PC-9 (cell line): Measurements from ENCODE around the gene DUSP16. TPM values are rescaled to one million over a fixed set of nuclear protein-coding genes. Genes with fewer than 3 reads are reported as not detected.

Experiments used
- BruUV-seq: library from RNA; stranded (reverse); fragments of 400-500 nt; replicated peaks from 2 replicates; lab custom pipeline; 2021; lab: Mats Ljungman, UMichigan
- CTCF ChIA-PET: fragments of 300-600 bp; sonication (Branson Sonifier 250); formaldehyde crosslinking; loops from one replicate; lab custom pipeline; 2022; ENCODE audit warnings: antibody characterized with exemption; lab: Charles Lee
- POLR2A ChIA-PET: fragments of 300-600 bp; sonication (Branson Sonifier 250); formaldehyde crosslinking; loops from one replicate; lab custom pipeline; 2022; ENCODE audit warnings: antibody characterized with exemption; ENCODE audit not compliant: unreplicated experiment; lab: Charles Lee
- DNase-seq, 2 experiments: peaks; one replicate each; pipeline versions ENCODE4 v3.0.0 to v3.0.0-alpha.2; 2015 to 2022; ENCODE audit warnings: mixed read lengths in 1 of 2
- H2AFZ ChIP-seq: fragments of 200-600 bp; sonication (generic); 2 replicates; pipeline ENCODE4 v1.8.1; 2017; ENCODE audit warnings: antibody characterized with exemption
- H3F3A ChIP-seq: fragments of 200-600 bp; sonication (generic); 2 replicates; pipeline ENCODE4 v1.8.1; 2017; ENCODE audit warnings: antibody characterized with exemption, mild to moderate bottlenecking, low read depth; ENCODE audit not compliant: insufficient read depth
- H3K27ac ChIP-seq: fragments of 200-600 bp; sonication (generic); 2 replicates; pipeline ENCODE4 v1.6.1; 2016; ENCODE audit warnings: mixed run types
- H3K27me3 ChIP-seq: fragments of 200-600 bp; sonication (generic); 2 replicates; pipeline ENCODE4 v1.6.1; 2016; ENCODE audit warnings: low read depth, mixed run types; ENCODE audit not compliant: insufficient read depth
- H3K36me3 ChIP-seq: fragments of 200-600 bp; sonication (generic); 2 replicates; pipeline ENCODE4 v1.6.1; 2016; ENCODE audit warnings: low read depth, mixed run types
- H3K4me1 ChIP-seq: fragments of 200-600 bp; sonication (generic); replicated peaks from 2 replicates; pipeline ENCODE4 v1.6.1; 2016; ENCODE audit warnings: mixed run types; ENCODE audit not compliant: insufficient read depth
- H3K4me2 ChIP-seq: fragments of 200-600 bp; sonication (generic); 2 replicates; pipeline ENCODE4 v1.6.1; 2017; ENCODE audit warnings: mixed run types
- H3K4me3 ChIP-seq: fragments of 200-600 bp; sonication (generic); 2 replicates; pipeline ENCODE4 v1.6.1; 2016; ENCODE audit warnings: mixed run types
- H3K79me2 ChIP-seq: fragments of 200-600 bp; sonication (generic); 2 replicates; pipeline ENCODE4 v1.6.1; 2017; ENCODE audit warnings: low read depth, mixed run types
- H3K9me2 ChIP-seq: fragments of 200-600 bp; sonication (generic); 2 replicates; pipeline ENCODE4 v1.8.1; 2017; ENCODE audit warnings: mild to moderate bottlenecking; ENCODE audit not compliant: insufficient read depth
- H3K9me3 ChIP-seq: fragments of 200-600 bp; sonication (generic); 2 replicates; pipeline ENCODE4 v1.8.1; 2016; ENCODE audit warnings: low read depth; ENCODE audit not compliant: insufficient read depth
- H4K20me1 ChIP-seq: fragments of 200-600 bp; sonication (generic); 2 replicates; pipeline ENCODE4 v1.8.1; 2017; ENCODE audit not compliant: insufficient read depth
- CTCF ChIP-seq: fragments of 200-600 bp; sonication (generic); conservative IDR thresholded peaks from 2 replicates; pipeline ENCODE4 v1.6.1; 2017; ENCODE audit warnings: mixed run types, antibody characterized with exemption, mild to moderate bottlenecking, moderate library complexity
- EZH2 ChIP-seq: fragments of 200-600 bp; sonication (generic); IDR thresholded peaks from 2 replicates; pipeline ENCODE4 v1.8.0; 2017; ENCODE audit warnings: antibody characterized with exemption, low read depth
- intact Hi-C: fragments of 100-400 bp; cut with micrococcal nuclease; formaldehyde crosslinking; loops from one replicate; pipeline ENCODE4 v1.10.0; 2022; ENCODE audit not compliant: unreplicated experiment
- total RNA-seq: library from RNA; stranded (reverse); gene quantifications from 2 replicates; pipeline ENCODE4 v1.2.3, GENCODE V29; 2021

Gene DUSP16
- total RNA-seq, 1 experiment from 2014 or later: 24.8 TPM

- Histone ChIP-seq H3K4me2 (no peak overlapping the region), H2AFZ (no peak overlapping the region), H3K4me3 (no peak overlapping the region), H4K20me1 (no peaks in the 10 kb centered on the region; the same call in 1 of the 2 replicates), H3K9me2 (no peaks in the 10 kb centered on the region), H3K27ac (no peak overlapping the region), H3K4me1 (no peaks in the 10 kb centered on the region), H3K9me3 (no peaks in the 10 kb centered on the region), H3K27me3 (no peaks in the 10 kb centered on the region), H3K36me3 (no peaks in the 10 kb centered on the region), H3K79me2 (no peaks in the 10 kb centered on the region), H3F3A (no peaks in the 10 kb centered on the region)
- BruUV-seq: no TSS peak
- DNase-seq: no peak
- POLR2A ChIA-PET: no interaction called here
- TF ChIP-seq CTCF: no peak
- TF ChIP-seq EZH2: no peak
- intact Hi-C loops: no loop called here
- CTCF ChIA-PET: no interaction called here
Observed at GRCh38 chr12:12511021-12511783, 51.5 kb downstream of the DUSP16 start.

DNA sequence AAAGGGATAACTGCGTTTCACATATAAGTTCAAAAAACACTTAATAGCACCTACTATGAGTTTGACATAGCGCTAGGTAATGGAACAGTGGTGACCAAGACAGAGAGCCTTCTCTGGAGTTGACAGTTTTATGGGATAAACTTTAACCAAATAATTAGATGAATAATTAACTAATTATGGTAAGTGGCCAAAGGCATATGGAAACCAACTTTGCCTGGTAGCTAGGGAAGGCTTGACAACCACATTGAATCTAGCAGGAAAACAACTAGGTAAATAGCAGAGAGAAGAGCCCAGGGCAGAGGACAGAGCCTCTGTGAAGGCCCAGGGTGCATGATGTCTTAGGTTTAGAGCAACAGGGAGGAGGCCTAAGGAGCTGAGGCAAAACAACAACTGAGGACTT is 52.1 kb downstream of the DUSP16 start:
- Histone ChIP-seq H3K4me3 (no peak overlapping the region), H3K9me2 (no peaks in the 10 kb centered on the region), H3K36me3 (no peaks in the 10 kb centered on the region), H3K4me2 (no peak overlapping the region), H3F3A (no peaks in the 10 kb centered on the region), H3K9me3 (no peaks in the 10 kb centered on the region), H3K27me3 (no peaks in the 10 kb centered on the region), H2AFZ (no peak overlapping the region), H3K79me2 (no peaks in the 10 kb centered on the region), H3K4me1 (no peaks in the 10 kb centered on the region), H3K27ac (no peak overlapping the region), H4K20me1 (no peaks in the 10 kb centered on the region; the same call in 1 of the 2 replicates)
- DNase-seq: no peak
- BruUV-seq: no TSS peak
- intact Hi-C loops: no loop called here
- TF ChIP-seq CTCF (no peak), EZH2 (no peak)
- ChIA-PET POLR2A (no interaction called here), CTCF (no interaction called here)

- no peaks in the 10 kb centered on the region for H3K36me3 ChIP-seq
- ChIA-PET CTCF (no interaction called here), POLR2A (interaction anchor here (0.6 kb wide), 1 partner anchor 26 kb away, joined by 5 read pairs; no protein-coding TSS in a partner anchor)
- no TSS peak for BruUV-seq
- no peaks in the 10 kb centered on the region for H3K9me3 ChIP-seq
- H3K4me1 ChIP-seq: no peaks in the 10 kb centered on the region
- H3K4me2 ChIP-seq: no peak overlapping the region
- TF ChIP-seq EZH2: no peak
- TF ChIP-seq CTCF: no peak
- H3K9me2 ChIP-seq: no peaks in the 10 kb centered on the region
- H3K4me3 ChIP-seq: no peak overlapping the region
- H3K27ac ChIP-seq: no peak overlapping the region
- no peaks in the 10 kb centered on the region for H3K79me2 ChIP-seq
- DNase-seq: no peak
- no peaks in the 10 kb centered on the region for H3K27me3 ChIP-seq
- H3F3A ChIP-seq: no peaks in the 10 kb centered on the region
- H2AFZ ChIP-seq: no peak overlapping the region
- no peaks in the 10 kb centered on the region; the same call in 1 of the 2 replicates for H4K20me1 ChIP-seq
- intact Hi-C loops: no loop called here
Observed at GRCh38 chr12:12510141-12510540, 52.5 kb downstream of the DUSP16 start.
